Activated CD4-positive, alpha-beta memory T cell treated with anti-CD3 and anti-CD28 coated beads, Interleukin-2, amount 10 ng/mL, durations not matched to agents 7 days and 5 days (primary cell): ENCODE data around the gene AMMECR1L. TPM values are rescaled to one million over a fixed set of nuclear protein-coding genes. Genes with fewer than 3 reads are reported as not detected.
A peak's percentile ranks its signal among the peaks of the same experiment; 100 is the strongest.
"Not testable (repeated sequence)": the region's sequence is repeated elsewhere in the genome, so short reads cannot be mapped to it uniquely, and the experiment has no call there.

Experiments used
- CTCF ChIA-PET: fragments of 350-600 bp; sonication (Branson Sonifier 250); formaldehyde crosslinking; loops from one replicate; lab custom pipeline; 2021; ENCODE audit warnings: antibody characterized with exemption, inconsistent platforms; lab: Charles Lee
- POLR2A ChIA-PET: fragments of 350-600 bp; sonication (Branson Sonifier 250); formaldehyde crosslinking; loops from one replicate; lab custom pipeline; 2021; ENCODE audit warnings: antibody characterized with exemption; lab: Charles Lee
- DNase-seq: peaks from one replicate; pipeline ENCODE4 v3.0.0-alpha.2; 2020
- H3K27ac Mint-ChIP-seq: one replicate; pipeline ENCODE4 v1.8.0; 2021; ENCODE audit warnings: mild to moderate bottlenecking, mixed read lengths
- H3K27me3 Mint-ChIP-seq: one replicate; pipeline ENCODE4 v1.8.0; 2021; ENCODE audit warnings: mixed read lengths
- H3K36me3 Mint-ChIP-seq: one replicate; pipeline ENCODE4 v1.8.0; 2021; ENCODE audit warnings: low read depth, mixed read lengths
- H3K4me1 Mint-ChIP-seq: one replicate; pipeline ENCODE4 v1.8.0; 2021; ENCODE audit warnings: mixed read lengths
- H3K4me3 Mint-ChIP-seq: one replicate; pipeline ENCODE4 v1.8.0; 2021; ENCODE audit warnings: mild to moderate bottlenecking, mixed read lengths
- H3K9me3 Mint-ChIP-seq: one replicate; pipeline ENCODE4 v1.8.0; 2021; ENCODE audit warnings: mixed read lengths
- total RNA-seq, 2 experiments: library from RNA; stranded (reverse); gene quantifications; one replicate each; pipeline ENCODE4 v1.2.3, GENCODE V29; 2021

AMMECR1L gene
- total RNA-seq, 2 experiments from 2014 or later, result 14.3 to 15.0 TPM

- Mint-ChIP-seq H3K4me1 (no peaks in the 10 kb centered on the region), H3K27me3 (peaks cover 18% of the 10 kb centered on the region), H3K9me3 (peaks cover 33% of the 10 kb centered on the region), H3K4me3 (no peak overlapping the region), H3K36me3 (peaks cover 3% of the 10 kb centered on the region), H3K27ac (no peak overlapping the region)
- DNase-seq, result no peak
- ChIA-PET CTCF (no interaction called here), POLR2A (no interaction called here)
Observed at GRCh38 chr2:127818241-127818640, 67.5 kb downstream of the AMMECR1L start.

- Mint-ChIP-seq H3K27ac (no peak overlapping the region), H3K36me3 (peaks cover 13% of the 10 kb centered on the region), H3K4me3 (no peak overlapping the region), H3K9me3 (peaks cover 10% of the 10 kb centered on the region), H3K4me1 (peaks cover 23% of the 10 kb centered on the region), H3K27me3 (peaks cover 13% of the 10 kb centered on the region)
- ChIA-PET POLR2A (no interaction called here), CTCF (no interaction called here)
- DNase-seq, result no peak
Observed at GRCh38 chr2:127814677-127815076, 71.1 kb downstream of the AMMECR1L start.

- not testable (repeated sequence) for H3K27ac Mint-ChIP-seq
- H3K4me3 Mint-ChIP-seq, result peak overlapping the region; percentile 12
- POLR2A ChIA-PET, result interaction anchor here (1.5 to 3.0 kb wide), 5 partner anchors 18 to 216 kb away, joined by 6 to 22 read pairs (median 16); partner anchors contain the start of genes POLR2D, SAP130 and SFT2D3
Observed at GRCh38 chr2:127812441-127812840, 73.3 kb downstream of the AMMECR1L start.

More at GRCh38 chr2:127812441-127812840, 73.3 kb downstream of the AMMECR1L start:
- H3K27me3 Mint-ChIP-seq, DNase-seq, CTCF ChIA-PET, H3K9me3 Mint-ChIP-seq: not testable (repeated sequence)
- Mint-ChIP-seq H3K4me1 (peaks cover 40% of the 10 kb centered on the region), H3K36me3 (peaks cover 20% of the 10 kb centered on the region)

Other genes starting within 250 kb of the AMMECR1L start
- not detected for gene GPR17, start 239.8 kb downstream of the AMMECR1L start, total RNA-seq
- 10 to 100 TPM; 15.0 to 15.5 TPM for gene LIMS2, start 210.4 kb downstream of the AMMECR1L start, total RNA-seq
- 1 to 10 TPM; 5.2 to 5.8 TPM for gene SFT2D3, start 184.5 kb downstream of the AMMECR1L start, total RNA-seq
- 10 to 100 TPM; 63.7 to 65.1 TPM for gene WDR33, start 74.8 kb downstream of the AMMECR1L start, total RNA-seq
- 10 to 100 TPM; 43.8 to 45.7 TPM for gene POLR2D, start 27.8 kb downstream of the AMMECR1L start, total RNA-seq
- 10 to 100 TPM; 36.6 to 37.5 TPM for gene SAP130, start 142.1 kb upstream of the AMMECR1L start, total RNA-seq
- gene UGGT1, start 205.2 kb upstream of the AMMECR1L start, total RNA-seq, result 10 to 100 TPM; 56.2 to 61.0 TPM